HL-60 (cell line): Measurements from ENCODE around the gene VAV2.

Source experiments
- DNase-seq, 2 experiments: peaks; one replicate each; pipeline ENCODE4 v3.0.0-alpha.2; 2010 to 2020; ENCODE audit warnings: low read depth in 1 of 2, low spot score in 1 of 2
- H3K27ac ChIP-seq: fragments of 250-450 bp; sonication (Bioruptor Pico); replicated peaks from 2 replicates; pipeline ENCODE4 v1.5.1; 2020; ENCODE audit warnings: mild to moderate bottlenecking, moderate library complexity
- H3K27me3 ChIP-seq: fragments of 250-450 bp; sonication (Bioruptor Pico); 2 replicates; pipeline ENCODE4 v1.5.1; 2021; ENCODE audit warnings: mild to moderate bottlenecking, moderate library complexity; ENCODE audit not compliant: insufficient read depth, poor library complexity, severe bottlenecking
- H3K4me3 ChIP-seq: replicated peaks from 2 replicates; pipeline ENCODE4 v1.5.1; 2011; ENCODE audit warnings: mild to moderate bottlenecking, control low read depth, low read length; ENCODE audit not compliant: insufficient read depth
- GABPA ChIP-seq: IDR thresholded peaks from 2 replicates; pipeline ENCODE4 v1.6.1; 2012; ENCODE audit warnings: low read depth
- POLR2AphosphoS5 ChIP-seq: IDR thresholded peaks from 2 replicates; pipeline ENCODE4 v1.6.1; 2012; ENCODE audit warnings: low read depth
- SPI1 ChIP-seq: IDR thresholded peaks from 2 replicates; pipeline ENCODE4 v1.6.1; 2012; ENCODE audit warnings: low read depth, mild to moderate bottlenecking, borderline replicate concordance
- TF ChIP-seq, protein P1 (sequence below): IDR thresholded peaks from one replicate; pipeline ENCODE4 v1.5.1; 2011; ENCODE audit warnings: low read length, control low read depth, inconsistent platforms; ENCODE audit not compliant: insufficient read depth
- TF ChIP-seq, protein P2 (sequence below): IDR thresholded peaks from 2 replicates; pipeline ENCODE4 v1.6.1; 2012; ENCODE audit warnings: low read depth; ENCODE audit not compliant: insufficient replicate concordance

VAV2 gene

DNA sequence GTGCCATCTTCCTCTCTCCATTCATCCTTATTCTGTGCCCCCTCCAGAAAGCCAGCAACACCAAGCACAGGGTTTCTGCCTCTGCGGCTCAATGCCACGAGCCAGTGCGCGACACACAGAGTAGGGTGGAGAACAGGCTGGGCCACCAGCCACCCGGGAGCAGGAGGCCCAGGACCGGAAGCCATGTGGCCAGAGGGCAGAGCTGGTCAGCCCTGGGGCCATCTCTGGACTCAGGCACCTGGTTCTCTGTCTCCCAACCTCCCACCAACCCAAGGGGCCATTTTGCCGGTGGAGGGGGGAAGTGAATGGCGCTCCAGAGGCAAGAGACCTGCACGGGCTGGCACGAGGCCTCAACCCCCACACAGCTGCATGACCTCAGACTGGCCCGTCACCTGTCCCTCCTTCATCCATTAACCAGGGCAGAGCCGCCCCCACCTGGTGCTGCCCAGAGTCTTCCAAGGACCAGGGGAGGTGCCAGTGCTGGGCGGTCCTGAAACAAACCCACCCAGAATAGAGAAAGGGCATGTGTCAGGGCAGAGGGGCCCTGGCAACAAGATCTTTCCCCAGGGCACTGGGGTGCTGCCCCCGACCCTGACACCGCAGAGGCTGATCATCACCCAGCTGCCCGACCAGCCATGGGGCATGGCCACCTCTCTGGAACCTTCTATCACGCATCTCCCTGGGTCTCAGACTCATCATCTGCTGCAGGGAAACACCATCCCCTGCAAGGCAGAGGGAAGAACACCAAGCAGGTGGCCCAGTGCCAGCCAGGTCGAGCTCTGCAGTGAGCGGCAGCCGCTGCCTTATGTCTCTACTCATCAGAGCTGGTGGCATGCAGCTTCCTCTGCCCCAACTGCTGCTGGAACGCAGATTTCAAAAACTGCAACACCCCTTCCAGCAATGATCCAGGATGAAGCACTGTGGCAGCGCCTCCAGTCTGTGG, 11.9 kb downstream of the VAV2 start:
- no peak overlapping the region for H3K27ac ChIP-seq
- TF ChIP-seq POLR2AphosphoS5, result no peak
- no peak for TF ChIP-seq SPI1
- TF ChIP-seq, protein P1, sequence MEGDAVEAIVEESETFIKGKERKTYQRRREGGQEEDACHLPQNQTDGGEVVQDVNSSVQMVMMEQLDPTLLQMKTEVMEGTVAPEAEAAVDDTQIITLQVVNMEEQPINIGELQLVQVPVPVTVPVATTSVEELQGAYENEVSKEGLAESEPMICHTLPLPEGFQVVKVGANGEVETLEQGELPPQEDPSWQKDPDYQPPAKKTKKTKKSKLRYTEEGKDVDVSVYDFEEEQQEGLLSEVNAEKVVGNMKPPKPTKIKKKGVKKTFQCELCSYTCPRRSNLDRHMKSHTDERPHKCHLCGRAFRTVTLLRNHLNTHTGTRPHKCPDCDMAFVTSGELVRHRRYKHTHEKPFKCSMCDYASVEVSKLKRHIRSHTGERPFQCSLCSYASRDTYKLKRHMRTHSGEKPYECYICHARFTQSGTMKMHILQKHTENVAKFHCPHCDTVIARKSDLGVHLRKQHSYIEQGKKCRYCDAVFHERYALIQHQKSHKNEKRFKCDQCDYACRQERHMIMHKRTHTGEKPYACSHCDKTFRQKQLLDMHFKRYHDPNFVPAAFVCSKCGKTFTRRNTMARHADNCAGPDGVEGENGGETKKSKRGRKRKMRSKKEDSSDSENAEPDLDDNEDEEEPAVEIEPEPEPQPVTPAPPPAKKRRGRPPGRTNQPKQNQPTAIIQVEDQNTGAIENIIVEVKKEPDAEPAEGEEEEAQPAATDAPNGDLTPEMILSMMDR, result no peak
- TF ChIP-seq, protein P2, sequence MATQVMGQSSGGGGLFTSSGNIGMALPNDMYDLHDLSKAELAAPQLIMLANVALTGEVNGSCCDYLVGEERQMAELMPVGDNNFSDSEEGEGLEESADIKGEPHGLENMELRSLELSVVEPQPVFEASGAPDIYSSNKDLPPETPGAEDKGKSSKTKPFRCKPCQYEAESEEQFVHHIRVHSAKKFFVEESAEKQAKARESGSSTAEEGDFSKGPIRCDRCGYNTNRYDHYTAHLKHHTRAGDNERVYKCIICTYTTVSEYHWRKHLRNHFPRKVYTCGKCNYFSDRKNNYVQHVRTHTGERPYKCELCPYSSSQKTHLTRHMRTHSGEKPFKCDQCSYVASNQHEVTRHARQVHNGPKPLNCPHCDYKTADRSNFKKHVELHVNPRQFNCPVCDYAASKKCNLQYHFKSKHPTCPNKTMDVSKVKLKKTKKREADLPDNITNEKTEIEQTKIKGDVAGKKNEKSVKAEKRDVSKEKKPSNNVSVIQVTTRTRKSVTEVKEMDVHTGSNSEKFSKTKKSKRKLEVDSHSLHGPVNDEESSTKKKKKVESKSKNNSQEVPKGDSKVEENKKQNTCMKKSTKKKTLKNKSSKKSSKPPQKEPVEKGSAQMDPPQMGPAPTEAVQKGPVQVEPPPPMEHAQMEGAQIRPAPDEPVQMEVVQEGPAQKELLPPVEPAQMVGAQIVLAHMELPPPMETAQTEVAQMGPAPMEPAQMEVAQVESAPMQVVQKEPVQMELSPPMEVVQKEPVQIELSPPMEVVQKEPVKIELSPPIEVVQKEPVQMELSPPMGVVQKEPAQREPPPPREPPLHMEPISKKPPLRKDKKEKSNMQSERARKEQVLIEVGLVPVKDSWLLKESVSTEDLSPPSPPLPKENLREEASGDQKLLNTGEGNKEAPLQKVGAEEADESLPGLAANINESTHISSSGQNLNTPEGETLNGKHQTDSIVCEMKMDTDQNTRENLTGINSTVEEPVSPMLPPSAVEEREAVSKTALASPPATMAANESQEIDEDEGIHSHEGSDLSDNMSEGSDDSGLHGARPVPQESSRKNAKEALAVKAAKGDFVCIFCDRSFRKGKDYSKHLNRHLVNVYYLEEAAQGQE, result no peak
- no peak for TF ChIP-seq GABPA

DNA sequence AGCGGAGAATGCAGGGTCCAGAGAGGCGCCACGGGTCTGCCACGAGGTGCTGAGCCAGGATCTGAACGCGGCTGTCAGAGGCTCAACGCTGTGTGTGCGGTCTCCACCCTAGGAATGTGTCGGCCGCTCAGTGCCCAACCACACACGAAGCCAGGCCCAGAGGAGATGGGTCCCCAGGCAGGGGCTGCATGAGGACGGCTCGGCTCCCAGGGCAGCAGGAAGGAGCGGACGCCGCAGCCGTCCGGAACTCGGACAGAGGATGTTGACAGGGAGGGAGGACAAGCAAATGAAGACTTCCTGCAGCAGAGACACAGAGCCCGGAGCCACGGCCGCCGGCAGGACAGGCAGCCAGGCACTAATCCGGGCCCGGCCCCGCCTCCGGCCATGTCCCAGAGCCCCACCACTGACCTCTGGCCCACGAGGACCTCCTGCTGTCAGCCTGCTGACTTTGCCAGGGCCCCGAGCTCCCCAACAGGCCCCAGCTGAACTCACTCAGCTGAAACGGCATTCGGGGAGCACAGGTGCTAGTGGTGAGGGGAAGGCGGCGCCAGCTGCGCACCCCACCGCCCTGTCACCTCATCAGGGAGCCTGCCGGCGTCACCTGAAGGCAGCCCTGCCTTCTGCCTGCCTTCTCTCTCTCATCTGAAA, 12.7 kb downstream of the VAV2 start:
- Histone ChIP-seq H3K27ac (no peak overlapping the region), H3K27me3 (no peaks in the 10 kb centered on the region), H3K4me3 (no peak overlapping the region)
- DNase-seq, result no peak
- no peak for TF ChIP-seq POLR2AphosphoS5
- TF ChIP-seq, protein P2, result no peak
- no peak for TF ChIP-seq SPI1
- TF ChIP-seq, protein P1, result no peak
- no peak for TF ChIP-seq GABPA

More for the DNA sequence above, 11.9 kb downstream of the VAV2 start:
- no peak for DNase-seq
- no peak overlapping the region for H3K4me3 ChIP-seq
- no peaks in the 10 kb centered on the region for H3K27me3 ChIP-seq

GRCh38 chr9:133978899-133979272, 13.2 kb downstream of the VAV2 start:
- no peak overlapping the region for H3K27ac ChIP-seq
- H3K27me3 ChIP-seq, result no peaks in the 10 kb centered on the region
- DNase-seq, result no peak
- TF ChIP-seq POLR2AphosphoS5, result no peak
- TF ChIP-seq, protein P2, result no peak
- TF ChIP-seq, protein P1, result no peak
- no peak for TF ChIP-seq SPI1
- no peak for TF ChIP-seq GABPA
- H3K4me3 ChIP-seq, result no peak overlapping the region
